Esophagus muscularis mucosa (tissue), 3 donors: ENCODE measurements around the gene TIE1.

Experiments
- EP300 ChIP-seq: sonication (generic); formaldehyde crosslinking; IDR thresholded peaks from one replicate; pipeline ENCODE4 v1.6.1; 2017; ENCODE audit warnings: antibody characterized with exemption
- POLR2A ChIP-seq: fragments of 450-650 bp; IDR thresholded peaks from one replicate; pipeline ENCODE4 v1.6.1; 2017; ENCODE audit warnings: antibody characterized with exemption, moderate library complexity, mild to moderate bottlenecking, low read depth
- POLR2AphosphoS5 ChIP-seq, 2 donors: sonication (generic); formaldehyde crosslinking; IDR thresholded peaks; one replicate each; pipeline ENCODE4 v1.6.1; 2017; ENCODE audit warnings: antibody characterized with exemption in 2 of 2

DNA sequence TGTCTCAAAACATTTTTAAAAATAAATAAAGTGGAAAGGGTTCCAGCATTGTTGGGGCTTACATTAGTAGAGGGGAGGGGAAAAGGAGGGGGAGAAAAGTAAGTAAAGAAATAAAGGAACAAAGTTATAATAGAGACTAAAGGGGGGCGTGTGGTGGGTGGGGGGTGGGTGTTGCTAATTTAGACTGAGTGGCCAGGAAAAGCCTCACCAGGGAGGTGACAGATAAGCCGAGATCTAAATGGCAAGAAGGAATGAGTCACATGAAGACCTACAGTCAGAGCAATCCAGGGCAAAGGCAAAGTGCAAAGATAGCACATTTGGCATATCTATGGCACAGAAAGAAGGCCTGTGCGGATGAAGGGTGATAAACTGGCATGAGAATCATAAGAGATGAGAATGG lies 44.3 kb downstream of the TIE1 start:
- no peak for TF ChIP-seq POLR2AphosphoS5 (IDR thresholded peaks at IDR 0.05)
- TF ChIP-seq POLR2A: no peak
- no peak for TF ChIP-seq EP300
